ENCODE measurements around the gene DLGAP4.

The DLGAP4 gene

GRCh38 chr20:36421641-36422040, 115.5 kb downstream of the DLGAP4 start:
- DNase-seq (ENCODE audit: low read depth), result no peak
- TF ChIP-seq, protein P1, sequence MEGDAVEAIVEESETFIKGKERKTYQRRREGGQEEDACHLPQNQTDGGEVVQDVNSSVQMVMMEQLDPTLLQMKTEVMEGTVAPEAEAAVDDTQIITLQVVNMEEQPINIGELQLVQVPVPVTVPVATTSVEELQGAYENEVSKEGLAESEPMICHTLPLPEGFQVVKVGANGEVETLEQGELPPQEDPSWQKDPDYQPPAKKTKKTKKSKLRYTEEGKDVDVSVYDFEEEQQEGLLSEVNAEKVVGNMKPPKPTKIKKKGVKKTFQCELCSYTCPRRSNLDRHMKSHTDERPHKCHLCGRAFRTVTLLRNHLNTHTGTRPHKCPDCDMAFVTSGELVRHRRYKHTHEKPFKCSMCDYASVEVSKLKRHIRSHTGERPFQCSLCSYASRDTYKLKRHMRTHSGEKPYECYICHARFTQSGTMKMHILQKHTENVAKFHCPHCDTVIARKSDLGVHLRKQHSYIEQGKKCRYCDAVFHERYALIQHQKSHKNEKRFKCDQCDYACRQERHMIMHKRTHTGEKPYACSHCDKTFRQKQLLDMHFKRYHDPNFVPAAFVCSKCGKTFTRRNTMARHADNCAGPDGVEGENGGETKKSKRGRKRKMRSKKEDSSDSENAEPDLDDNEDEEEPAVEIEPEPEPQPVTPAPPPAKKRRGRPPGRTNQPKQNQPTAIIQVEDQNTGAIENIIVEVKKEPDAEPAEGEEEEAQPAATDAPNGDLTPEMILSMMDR (conservative IDR thresholded peaks at IDR 0.05; ENCODE audit: low read length), result no peak
- no peak overlapping the region for H3K4me3 ChIP-seq (ENCODE audit: low read length)

- TF ChIP-seq, protein P1 (conservative IDR thresholded peaks at IDR 0.05; ENCODE audit: low read length), result no peak
- no peak for DNase-seq (ENCODE audit: low read depth)
Observed at GRCh38 chr20:36424314-36424713, 118.2 kb downstream of the DLGAP4 start.

DNA sequence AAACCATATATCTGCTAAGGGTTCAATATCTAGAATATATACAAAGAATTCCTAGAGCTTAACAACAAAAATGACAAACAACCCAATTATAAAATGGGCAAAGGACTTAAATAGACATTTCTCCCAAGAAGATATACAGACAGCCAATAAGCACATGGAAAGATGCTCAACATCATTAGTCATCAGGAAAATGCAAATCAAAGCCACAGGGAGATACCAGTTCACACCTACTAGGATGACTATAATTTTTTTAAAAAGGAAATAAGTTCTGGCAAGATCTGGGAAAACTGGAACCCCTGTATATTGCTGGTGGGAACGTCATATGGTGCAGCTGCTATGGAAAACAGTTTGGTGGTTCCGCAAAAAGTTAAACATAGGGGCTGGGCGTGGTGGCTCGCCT, 119.0 kb downstream of the DLGAP4 start:
- TF ChIP-seq, protein P1 (conservative IDR thresholded peaks at IDR 0.05; ENCODE audit: low read length), result no peak
- no peak overlapping the region for H3K4me3 ChIP-seq (ENCODE audit: low read length)
- DNase-seq (ENCODE audit: low read depth), result no peak

More at GRCh38 chr20:36424314-36424713, 118.2 kb downstream of the DLGAP4 start:
- H3K4me3 ChIP-seq (ENCODE audit: low read length), result no peak overlapping the region

DNA sequence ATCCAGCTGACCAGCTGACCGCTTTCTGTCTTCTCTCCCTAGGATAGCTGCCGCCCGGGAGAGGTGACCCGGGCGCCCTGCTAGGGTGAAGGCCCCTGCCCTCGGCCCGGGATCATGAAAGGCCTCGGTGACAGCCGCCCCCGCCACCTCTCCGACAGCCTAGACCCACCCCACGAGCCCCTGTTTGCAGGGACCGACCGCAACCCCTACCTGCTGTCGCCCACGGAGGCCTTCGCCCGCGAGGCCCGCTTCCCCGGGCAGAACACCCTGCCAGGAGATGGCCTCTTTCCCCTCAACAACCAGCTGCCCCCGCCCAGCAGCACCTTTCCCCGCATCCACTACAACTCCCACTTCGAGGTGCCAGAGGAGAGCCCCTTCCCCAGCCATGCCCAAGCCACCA, 125.5 kb downstream of the DLGAP4 start:
- no peak for DNase-seq (ENCODE audit: low read depth)
- no peak overlapping the region for H3K4me3 ChIP-seq (ENCODE audit: low read length)
- TF ChIP-seq, protein P1 (conservative IDR thresholded peaks at IDR 0.05; ENCODE audit: low read length), result no peak

- DNase-seq (ENCODE audit: low read depth), result no peak
- H3K4me3 ChIP-seq (ENCODE audit: low read length), result no peak overlapping the region
- TF ChIP-seq, protein P1 (conservative IDR thresholded peaks at IDR 0.05; ENCODE audit: low read length), result no peak
Observed at GRCh38 chr20:36432096-36432495, 126.0 kb downstream of the DLGAP4 start.

- TF ChIP-seq, protein P1 (conservative IDR thresholded peaks at IDR 0.05; ENCODE audit: low read length), result no peak
- H3K4me3 ChIP-seq (ENCODE audit: low read length), result no peak overlapping the region
- DNase-seq (ENCODE audit: low read depth), result no peak
Observed at GRCh38 chr20:36434383-36434782, 128.2 kb downstream of the DLGAP4 start.

DNA sequence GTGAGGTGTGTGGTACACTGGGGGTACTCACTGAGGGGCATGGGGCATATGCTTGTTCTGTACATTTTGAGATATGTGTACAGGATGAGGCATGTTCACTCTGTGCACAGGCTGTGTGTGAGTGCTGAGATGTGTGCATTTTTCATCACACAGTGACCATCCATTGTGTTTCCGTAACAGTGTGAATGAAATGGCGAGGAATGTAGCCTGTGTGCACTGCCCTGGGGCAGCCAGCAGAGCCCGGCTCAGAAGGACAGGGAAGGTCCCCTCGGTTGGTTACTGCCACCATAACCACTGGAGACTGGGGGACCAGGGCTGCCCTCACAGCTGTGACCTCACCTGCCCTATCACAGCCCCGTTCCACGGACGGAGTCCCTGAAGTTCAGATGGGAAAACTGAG, 129.0 kb downstream of the DLGAP4 start:
- DNase-seq (ENCODE audit: low read depth), result no peak
- TF ChIP-seq, protein P1 (conservative IDR thresholded peaks at IDR 0.05; ENCODE audit: low read length), result no peak
- no peak overlapping the region for H3K4me3 ChIP-seq (ENCODE audit: low read length)

All from AG10803 (cell line).